ENCODE measurements around the gene SUGCT.
"Not testable (repeated sequence)": the region's sequence is repeated elsewhere in the genome, so short reads cannot be mapped to it uniquely, and the experiment has no call there.

SUGCT gene

DNA sequence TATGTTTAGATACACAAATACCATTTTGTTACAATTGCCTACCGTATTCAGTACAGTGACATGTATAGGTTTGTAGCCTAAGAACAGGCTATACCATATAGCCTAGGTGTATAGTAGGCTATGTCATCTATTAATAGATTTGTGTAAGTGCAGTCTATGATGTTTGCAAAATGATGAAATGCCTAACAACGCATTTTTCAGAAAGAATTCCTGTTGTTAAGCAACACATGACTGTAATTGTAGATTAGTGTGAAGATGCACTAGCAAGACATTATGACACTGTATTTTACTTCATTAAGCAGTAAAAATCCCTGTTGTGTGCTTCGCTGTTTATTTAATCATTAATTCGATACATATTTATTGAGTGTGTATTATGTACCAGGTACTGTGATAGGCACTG is 446.0 kb downstream of the SUGCT start:
- DNase-seq (ENCODE audit: low read depth), result no peak

DNA sequence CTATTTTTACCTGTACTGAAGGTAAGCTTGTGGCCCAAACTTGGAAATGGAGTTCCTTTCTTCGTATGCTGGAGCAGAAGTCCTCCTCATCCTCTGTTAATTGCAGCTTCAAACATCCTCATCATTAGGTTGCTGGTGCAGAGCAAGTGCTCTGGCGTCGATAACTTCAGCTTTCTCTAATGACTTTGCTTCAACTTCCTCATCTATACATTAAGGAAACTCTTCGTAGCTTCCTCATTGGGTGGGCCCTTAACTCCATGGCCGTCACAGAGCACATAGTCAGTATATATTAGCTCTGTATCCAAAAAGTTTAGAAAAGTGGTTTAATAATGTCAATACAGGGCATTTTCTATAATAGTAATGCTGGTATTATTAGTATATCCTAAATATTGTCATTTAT is 447.7 kb downstream of the SUGCT start:
- no peak for DNase-seq (ENCODE audit: low read depth)

GRCh38 chr7:40583667-40584444 is 449.1 kb downstream of the SUGCT start:
- no peak for DNase-seq (ENCODE audit: low read depth)

- no peak for DNase-seq (ENCODE audit: low read depth)
Observed at GRCh38 chr7:40584667-40585433, 450.0 kb downstream of the SUGCT start.

- DNase-seq (ENCODE audit: low read depth), result no peak
Observed at GRCh38 chr7:40586197-40586596, 451.4 kb downstream of the SUGCT start.

- DNase-seq (ENCODE audit: low read depth), result no peak
Observed at GRCh38 chr7:40587419-40587818, 452.6 kb downstream of the SUGCT start.

GRCh38 chr7:40595129-40595528 is 460.3 kb downstream of the SUGCT start:
- DNase-seq (ENCODE audit: low read depth), result no peak

DNA sequence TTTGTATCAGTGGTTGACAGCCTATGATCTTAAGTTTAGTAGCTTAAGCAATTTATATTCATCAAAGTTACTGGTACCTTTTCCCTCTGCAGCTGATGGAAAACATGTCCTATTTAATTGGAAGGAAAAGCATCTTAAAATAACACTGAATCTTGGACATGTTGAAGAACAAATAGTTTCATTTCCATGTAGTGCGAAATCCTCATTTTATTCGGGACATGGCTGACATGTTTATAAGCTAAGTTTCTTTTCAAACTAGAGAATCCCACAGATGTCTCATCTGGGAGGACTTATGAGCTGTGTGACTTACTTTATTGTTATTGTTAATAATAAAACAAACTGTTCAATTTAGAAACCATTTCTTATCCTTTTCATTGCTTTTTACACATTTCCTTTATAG is 461.0 kb downstream of the SUGCT start:
- DNase-seq (ENCODE audit: low read depth), result no peak

DNA sequence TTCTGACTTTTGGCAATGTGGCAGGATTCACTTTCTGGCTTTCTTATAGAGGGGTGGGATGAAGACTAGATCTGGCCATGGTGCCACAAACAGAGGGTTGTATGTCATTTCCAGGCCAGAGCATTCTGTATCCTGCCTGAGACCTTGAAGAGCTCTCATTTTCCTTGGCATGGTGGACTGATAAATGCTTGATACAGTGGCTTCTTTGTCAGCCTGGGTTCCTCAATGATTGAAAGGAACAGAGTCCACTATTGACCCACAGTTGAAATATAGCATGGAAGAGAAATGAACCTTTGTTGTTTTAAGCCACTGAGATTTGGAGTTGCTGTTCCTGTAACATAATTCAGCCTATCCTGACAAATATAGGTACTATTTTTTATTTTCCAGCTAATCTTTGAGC is 462.7 kb downstream of the SUGCT start:
- DNase-seq (ENCODE audit: low read depth), result no peak

DNA sequence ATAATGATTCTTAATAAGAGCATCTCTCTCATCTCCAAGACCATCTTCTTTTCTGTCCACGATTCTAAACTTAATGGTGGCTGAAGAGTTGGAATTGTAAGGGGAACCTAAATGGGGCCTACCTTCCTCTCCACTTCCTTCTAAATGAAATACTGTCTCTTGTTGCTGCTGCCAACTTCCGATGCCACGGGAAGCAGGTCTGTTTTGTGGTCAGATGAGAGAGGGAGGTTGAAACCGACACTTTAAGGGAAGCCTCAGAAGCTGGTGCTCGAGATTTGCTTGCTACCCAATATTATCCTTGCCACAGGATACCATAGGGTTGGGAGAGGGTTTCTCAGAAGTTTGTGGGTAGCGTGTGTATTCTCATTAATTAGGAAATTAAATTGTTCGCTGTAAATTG is 464.1 kb downstream of the SUGCT start:
- no peak for DNase-seq (ENCODE audit: low read depth)

GRCh38 chr7:40599836-40600235 is 465.0 kb downstream of the SUGCT start:
- DNase-seq (ENCODE audit: low read depth), result no peak

DNA sequence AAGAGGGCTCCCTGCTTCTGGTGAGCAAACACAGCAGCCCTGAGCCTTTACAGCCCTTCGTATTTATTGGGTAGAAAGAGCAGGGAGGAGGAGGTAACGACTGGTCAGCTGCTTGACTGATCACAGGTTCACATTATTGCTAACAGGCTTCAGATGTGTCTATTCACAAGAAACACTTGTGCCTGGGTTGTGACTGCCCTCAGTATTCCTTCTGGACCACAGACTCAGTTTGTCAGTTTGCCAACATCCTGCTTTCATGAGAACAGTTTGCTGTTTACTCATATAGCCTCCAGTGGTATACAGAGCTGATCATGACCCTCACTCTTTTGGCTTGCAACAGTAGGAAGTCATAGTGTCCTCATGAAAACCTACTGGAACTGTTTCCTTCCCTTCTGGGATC is 467.5 kb downstream of the SUGCT start:
- DNase-seq (ENCODE audit: low read depth), result not testable (repeated sequence)

- DNase-seq (ENCODE audit: low read depth), result no peak
Observed at GRCh38 chr7:40604601-40605438, 470.0 kb downstream of the SUGCT start.

DNA sequence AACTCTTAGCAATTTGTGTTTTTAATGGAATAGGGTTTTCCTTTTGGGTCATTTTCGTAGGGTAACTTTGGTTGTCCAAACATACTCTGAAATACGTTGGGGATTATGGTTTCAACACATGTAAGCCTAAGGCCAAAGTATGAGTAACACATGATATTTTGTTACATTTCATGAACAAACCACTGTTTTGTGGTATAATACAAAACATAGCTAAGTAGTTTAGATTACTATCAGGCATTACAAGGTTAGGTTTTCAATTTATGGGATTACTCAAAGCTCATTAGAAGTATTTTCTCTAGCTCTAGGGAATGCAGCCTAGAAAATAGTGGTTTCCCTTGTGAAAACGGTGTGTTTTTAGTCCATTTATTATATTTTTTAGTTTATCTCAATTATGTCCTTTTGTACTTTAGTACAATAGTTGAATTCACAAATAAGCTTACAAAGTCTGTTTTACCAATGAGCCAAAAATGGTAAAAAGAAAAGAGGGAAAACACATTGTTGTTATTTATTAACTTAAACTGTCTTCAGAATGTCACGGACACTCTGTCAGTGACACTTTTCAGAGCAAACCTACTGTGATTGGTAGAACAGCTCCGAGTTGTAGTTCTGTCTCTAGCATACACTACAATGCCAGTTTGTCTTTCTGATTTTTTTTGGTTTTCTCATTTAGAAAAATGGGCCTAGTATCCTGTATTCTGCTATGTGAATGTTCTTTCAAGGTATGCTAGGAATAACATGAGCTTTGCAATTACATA is 473.7 kb downstream of the SUGCT start:
- DNase-seq (ENCODE audit: low read depth), result no peak

DNA sequence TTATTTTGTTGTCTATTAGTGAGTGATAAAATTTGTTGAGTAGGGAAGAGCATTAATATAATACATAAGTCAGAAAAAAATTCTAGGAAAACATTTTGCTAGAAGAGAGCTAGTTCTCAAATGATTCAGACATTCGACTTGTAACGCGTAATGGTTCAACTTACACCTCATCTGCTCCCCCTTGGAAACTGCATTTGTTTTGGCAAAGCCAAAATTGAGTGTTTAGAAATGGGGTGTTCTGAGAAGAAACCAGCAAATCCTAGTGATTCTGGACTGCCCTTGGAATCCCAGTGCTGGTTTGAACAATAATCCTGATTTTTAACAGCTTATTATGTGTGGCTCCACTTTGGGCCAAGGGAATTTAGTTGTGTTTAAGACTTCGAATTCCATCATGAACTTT is 475.7 kb downstream of the SUGCT start:
- no peak for DNase-seq (ENCODE audit: low read depth)

DNA sequence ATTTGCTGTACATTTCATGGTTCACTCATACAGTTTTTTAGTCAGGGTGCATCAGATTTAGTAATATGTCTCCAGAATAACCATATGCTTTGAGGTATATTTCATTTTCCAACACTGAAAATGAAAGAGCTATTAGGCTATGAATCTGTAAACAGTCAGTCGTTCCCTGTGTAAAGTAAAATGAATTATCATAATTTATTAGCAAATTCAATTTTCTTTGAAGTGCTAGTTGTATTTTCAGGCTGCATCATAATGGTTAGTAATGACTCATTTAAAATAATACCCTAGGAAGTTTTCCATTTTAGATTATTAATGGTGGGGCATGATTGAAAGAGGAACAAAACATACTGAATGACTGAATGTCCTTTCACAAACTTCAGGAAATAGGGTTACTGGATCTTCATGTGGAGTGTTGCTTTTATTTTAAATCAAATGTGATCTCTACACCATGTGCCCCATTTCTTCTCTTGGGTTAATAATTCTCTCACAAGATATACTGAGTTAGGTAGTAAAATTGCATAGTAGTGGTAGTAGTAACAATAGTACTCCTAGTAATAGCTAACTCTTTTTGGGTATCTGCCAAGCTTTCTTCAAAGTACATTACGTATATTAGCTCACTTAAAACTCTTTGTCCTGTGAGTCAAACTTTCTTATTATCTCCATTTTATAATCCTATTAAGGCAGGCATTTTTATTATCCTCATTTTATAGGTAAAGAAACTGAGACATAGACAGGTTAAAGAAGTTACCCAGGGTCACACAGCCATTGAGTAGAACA is 476.5 kb downstream of the SUGCT start:
- no peak for DNase-seq (ENCODE audit: low read depth)

DNA sequence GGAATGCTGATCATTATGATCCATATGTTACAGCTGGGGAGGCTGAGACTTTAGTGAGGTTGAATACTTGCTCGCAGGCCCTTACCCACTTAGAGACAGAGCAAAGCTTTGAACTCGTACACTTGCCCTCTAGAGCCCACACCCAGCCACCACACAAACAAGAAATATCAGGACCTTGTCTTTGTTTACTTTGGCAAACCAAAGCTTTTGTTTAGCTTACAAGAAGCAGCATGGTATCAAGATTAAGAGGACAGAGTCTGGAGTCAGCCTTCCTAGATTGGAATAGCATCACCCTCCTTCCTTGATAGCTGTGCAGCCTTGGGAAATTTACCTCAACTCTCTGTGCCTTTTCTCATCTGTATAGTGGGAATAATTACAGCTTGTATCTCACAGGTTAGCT is 477.5 kb downstream of the SUGCT start:
- no peak for DNase-seq (ENCODE audit: low read depth)

DNA sequence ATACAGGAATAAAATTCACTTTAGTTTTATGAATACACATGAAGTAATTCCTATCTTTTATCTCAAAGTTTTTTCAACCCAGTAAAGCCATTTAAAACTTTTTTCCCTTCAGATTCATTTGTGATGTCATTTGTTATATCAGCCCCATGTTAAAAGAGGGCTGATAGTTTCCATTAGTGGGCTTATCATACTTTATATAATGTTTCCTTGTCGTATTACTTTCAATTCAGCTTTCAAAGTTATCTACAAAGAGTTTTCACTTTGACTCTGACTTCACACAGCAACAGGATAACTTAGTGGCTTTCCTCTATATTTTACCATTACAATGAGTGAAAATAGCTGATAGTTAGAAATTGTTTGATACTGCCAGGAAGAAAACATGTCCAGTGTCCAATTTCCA is 484.8 kb downstream of the SUGCT start:
- DNase-seq (ENCODE audit: low read depth), result no peak

GRCh38 chr7:40621592-40621998 is 486.8 kb downstream of the SUGCT start:
- no peak for DNase-seq (ENCODE audit: low read depth)

DNA sequence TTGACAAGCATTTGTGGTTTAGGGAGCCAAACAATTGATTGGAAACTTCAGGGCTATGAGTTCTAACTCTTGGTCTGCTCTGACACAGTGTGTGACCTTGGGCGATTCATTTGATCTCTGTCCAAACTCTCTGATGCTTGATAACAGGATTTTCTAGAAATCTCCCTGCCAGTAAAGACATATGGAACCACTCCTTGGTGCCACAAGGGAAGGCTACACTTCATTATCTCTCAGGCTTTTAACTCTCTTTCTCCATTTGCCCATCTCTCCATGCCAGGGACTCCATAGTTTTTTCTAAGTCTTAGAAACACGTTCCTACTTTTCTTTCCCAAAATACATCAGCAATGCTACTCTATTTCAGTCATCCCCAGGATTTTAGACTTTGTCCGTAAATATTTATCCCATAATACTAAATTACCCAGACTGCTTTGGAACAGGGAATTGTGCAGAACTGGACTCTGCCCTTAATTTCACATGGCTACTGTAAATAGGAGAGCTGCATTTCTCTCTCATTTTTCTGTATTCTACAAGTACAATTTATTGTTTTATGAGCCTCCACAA is 488.2 kb downstream of the SUGCT start:
- no peak for DNase-seq (ENCODE audit: low read depth)

GRCh38 chr7:40623863-40624262 is 489.1 kb downstream of the SUGCT start:
- no peak for DNase-seq (ENCODE audit: low read depth)

All from stimulated activated CD8-positive, alpha-beta memory T cell treated with anti-CD3 and anti-CD28 coated beads, Interleukin-15, amount 100 ng/mL, for 24 hours (primary cell).